ENCODE measurements around the gene NUMB. TPM values are rescaled to one million over a fixed set of nuclear protein-coding genes. Genes with fewer than 3 reads are reported as not detected.
A peak's percentile ranks its signal among the peaks of the same experiment; 100 is the strongest.

NUMB gene
- total RNA-seq, 6 donors from 2014 or later = 85.6 to 169 (median 118) TPM

- H3K4me3 ChIP-seq = no peak overlapping the region
- TF ChIP-seq EP300 (IDR thresholded peaks at IDR 0.05) = no peak
- TF ChIP-seq POLR2AphosphoS5 (IDR thresholded peaks at IDR 0.05) = no peak
- no peak for TF ChIP-seq CTCF (IDR thresholded peaks at IDR 0.05)
- TF ChIP-seq POLR2A (IDR thresholded peaks at IDR 0.05) = no peak
- H3K36me3 ChIP-seq = peaks cover 0 to 6% (median 0%) of the 10 kb centered on the region in 4 donors
- no peaks in the 10 kb centered on the region for H3K9me3 ChIP-seq
- H3K27ac ChIP-seq = no peak overlapping the region
- no peaks in the 10 kb centered on the region for H3K27me3 ChIP-seq
- 94 to 95% methylated on average over 3 of the region's 3 CpGs for WGBS, 2 donors
- H3K4me1 ChIP-seq = peaks cover 6 to 15% (median 11%) of the 10 kb centered on the region in 4 donors
- ATAC-seq (ENCODE audit: low FRiP score in 2 of 2) = no peak
- DNase-seq = no peak
These were observed 151.1 kb downstream of the NUMB start for GRCh38 chr14:73307261-73307660.

GRCh38 chr14:73305499-73305898 lies 152.8 kb downstream of the NUMB start:
- no peak overlapping the region for H3K4me3 ChIP-seq
- 64 to 66% methylated on average over 3 of the region's 3 CpGs for WGBS, 2 donors
- no peak for ATAC-seq (ENCODE audit: low FRiP score in 2 of 2)

DNA sequence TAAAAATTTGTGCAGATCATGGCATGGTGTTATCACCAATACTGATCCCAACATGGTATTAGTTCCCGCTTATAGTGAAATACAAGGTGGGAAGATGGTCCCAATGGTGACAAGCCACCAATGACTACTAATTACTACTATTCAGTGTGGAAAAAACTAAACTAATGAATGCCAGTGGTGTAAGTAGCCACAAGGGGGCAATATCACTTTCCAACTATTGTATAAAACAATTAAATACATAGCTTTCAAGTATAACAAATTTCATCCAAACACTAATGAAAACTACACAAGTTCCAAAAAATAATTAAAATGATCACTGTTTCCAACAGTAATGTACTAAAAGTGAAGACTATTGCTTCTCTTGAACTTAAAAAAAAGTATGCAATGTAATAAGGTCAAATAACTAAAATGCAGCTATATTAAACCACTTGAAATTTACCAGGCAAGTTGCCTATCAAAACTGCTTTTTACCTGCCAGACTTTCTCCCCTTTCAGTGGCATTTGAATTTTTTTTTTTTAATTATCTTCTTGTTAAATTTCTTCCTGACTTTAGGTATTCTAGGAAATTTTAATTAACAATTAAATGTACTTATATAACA lies 163.0 kb downstream of the NUMB start:
- DNase-seq (no peak), ATAC-seq (ENCODE audit: low FRiP score in 2 of 2) (no peak)
- H3K4me3 ChIP-seq = no peak overlapping the region
- H3K27ac ChIP-seq = no peak overlapping the region
- no peaks in the 10 kb centered on the region for H3K27me3 ChIP-seq
- H3K9me3 ChIP-seq = no peaks in the 10 kb centered on the region
- WGBS, 2 donors = 81 to 86% methylated on average over 1 of the region's 1 CpG
- TF ChIP-seq CTCF (IDR thresholded peaks at IDR 0.05) (peak; percentile 48 to 76 (median 64)), POLR2A (IDR thresholded peaks at IDR 0.05) (no peak)
- H3K4me1 ChIP-seq = no peaks in the 10 kb centered on the region
- H3K36me3 ChIP-seq = peaks cover 0 to 48% (median 11%) of the 10 kb centered on the region in 4 donors

More at GRCh38 chr14:73305499-73305898, 152.8 kb downstream of the NUMB start:
- Histone ChIP-seq H3K9me3 (no peaks in the 10 kb centered on the region), H3K27me3 (no peaks in the 10 kb centered on the region), H3K36me3 (peaks cover 0 to 6% (median 0%) of the 10 kb centered on the region in 4 donors), H3K4me1 (peaks cover 0 to 3% (median 0%) of the 10 kb centered on the region in 4 donors), H3K27ac (no peak overlapping the region)
- no peak for DNase-seq
- TF ChIP-seq EP300 (IDR thresholded peaks at IDR 0.05) (no peak), POLR2A (IDR thresholded peaks at IDR 0.05) (no peak), CTCF (IDR thresholded peaks at IDR 0.05) (no peak), POLR2AphosphoS5 (IDR thresholded peaks at IDR 0.05) (no peak)

DNA sequence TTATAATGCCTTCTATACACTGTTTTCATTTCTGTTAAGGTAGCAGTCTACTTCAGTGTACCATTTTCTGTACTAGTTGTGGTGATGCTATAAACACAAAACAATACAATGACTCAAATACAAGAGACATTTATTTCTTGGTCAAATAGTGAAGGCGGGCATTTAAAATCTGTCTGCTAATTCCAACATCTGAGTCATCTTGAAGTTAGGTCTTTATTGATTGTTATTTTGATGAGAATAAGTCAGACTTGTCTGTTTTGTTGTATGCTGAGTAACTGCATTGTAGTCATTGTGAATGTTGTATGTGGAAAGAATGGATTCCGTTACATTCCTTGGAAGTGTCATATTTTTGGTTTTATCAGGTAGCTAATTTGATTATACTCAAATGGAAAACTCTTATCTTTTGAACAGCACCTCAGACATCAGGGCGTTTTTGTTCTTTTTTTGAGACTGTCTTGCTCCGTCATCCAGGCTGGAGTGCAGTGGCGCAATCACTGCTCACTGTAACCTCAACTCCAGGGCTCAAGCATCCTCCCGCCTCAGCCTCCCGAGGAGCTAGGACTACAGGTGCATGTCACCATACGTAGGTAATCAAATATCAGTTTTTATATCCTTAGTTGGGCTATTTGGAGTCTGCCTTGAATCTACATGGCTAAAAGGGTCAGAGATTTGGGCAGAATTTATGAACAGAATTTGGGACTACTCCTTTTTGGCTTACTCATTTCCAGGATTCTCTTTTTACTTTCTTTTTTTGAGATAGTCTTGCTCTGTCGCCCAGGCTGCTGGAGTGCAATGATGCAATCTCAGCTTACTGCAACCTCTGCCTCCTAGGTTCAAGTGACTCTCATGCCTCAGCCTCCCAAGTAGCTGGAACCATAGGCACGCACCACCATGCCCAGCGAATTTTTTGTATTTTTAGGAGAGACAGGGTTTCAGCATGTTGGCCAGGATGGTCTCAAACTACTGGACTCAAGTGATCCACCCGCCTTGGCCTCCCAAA lies 164.3 kb downstream of the NUMB start:
- ATAC-seq (ENCODE audit: low FRiP score in 2 of 2) (no peak), DNase-seq (no peak)
- no peak overlapping the region for H3K4me3 ChIP-seq
- no peaks in the 10 kb centered on the region for H3K27me3 ChIP-seq
- WGBS, 2 donors = 89 to 91% methylated on average over 12 of the region's 12 CpGs
- H3K27ac ChIP-seq = no peak overlapping the region
- no peaks in the 10 kb centered on the region for H3K9me3 ChIP-seq
- peaks cover 0 to 8% (median 2%) of the 10 kb centered on the region in 4 donors for H3K4me1 ChIP-seq
- no peak for TF ChIP-seq POLR2A (IDR thresholded peaks at IDR 0.05)
- peaks cover 0 to 52% (median 11%) of the 10 kb centered on the region in 4 donors for H3K36me3 ChIP-seq

DNA sequence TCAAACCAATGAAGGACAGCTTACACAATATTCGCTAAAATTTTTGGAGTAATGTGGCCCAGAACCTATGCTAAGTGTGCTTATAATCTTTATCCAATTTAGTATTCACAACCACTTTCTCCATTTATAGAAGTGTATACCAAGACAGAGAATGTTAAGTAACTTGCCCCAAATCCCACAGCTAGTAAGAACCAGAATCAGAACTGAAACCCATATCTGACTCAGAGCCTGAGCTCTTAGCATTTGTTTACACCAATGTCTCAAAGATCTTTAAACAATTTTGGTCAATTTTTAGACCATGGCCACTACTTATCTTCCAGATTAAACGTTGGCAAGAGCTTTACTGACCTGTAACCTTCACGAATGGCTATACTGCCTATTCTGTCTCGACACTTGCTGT lies 168.1 kb downstream of the NUMB start:
- peaks cover 0 to 8% (median 2%) of the 10 kb centered on the region in 4 donors for H3K4me1 ChIP-seq
- no peak overlapping the region for H3K4me3 ChIP-seq
- H3K9me3 ChIP-seq = no peaks in the 10 kb centered on the region
- WGBS, 2 donors = 68 to 79% methylated on average over 4 of the region's 4 CpGs
- no peaks in the 10 kb centered on the region for H3K27me3 ChIP-seq
- no peak for ATAC-seq (ENCODE audit: low FRiP score in 2 of 2)
- DNase-seq = no peak
- TF ChIP-seq EP300 (IDR thresholded peaks at IDR 0.05) (no peak), POLR2AphosphoS5 (IDR thresholded peaks at IDR 0.05) (no peak)
- peaks cover 0 to 61% (median 27%) of the 10 kb centered on the region in 4 donors for H3K36me3 ChIP-seq
- H3K27ac ChIP-seq = no peak overlapping the region
